NCI-H82 treated with DMSO at 0.1 percent for 48 hours (cell line): ENCODE measurements around the gene CD4.
A peak's percentile ranks its signal among the peaks of the same experiment; 100 is the strongest.
"Not testable (repeated sequence)": the region's sequence is repeated elsewhere in the genome, so short reads cannot be mapped to it uniquely, and the experiment has no call there.

Experiments
- DNase-seq: peaks from one replicate; lab custom pipeline; 2025; ENCODE audit not compliant: unreplicated experiment; lab: John Stamatoyannopoulos, UW

The CD4 gene

GRCh38 chr12:6843118-6843902 lies 54.0 kb downstream of the CD4 start:
- DNase-seq = peak; percentile 15

GRCh38 chr12:6845395-6845794 lies 56.1 kb downstream of the CD4 start:
- DNase-seq = no peak

- peak; percentile 93 for DNase-seq
Observed at GRCh38 chr12:6846316-6846869, 57.1 kb downstream of the CD4 start.

- DNase-seq = peak; percentile 96
Observed at GRCh38 chr12:6847676-6848075, 58.3 kb downstream of the CD4 start.

GRCh38 chr12:6849427-6849826 lies 60.1 kb downstream of the CD4 start:
- DNase-seq = no peak

GRCh38 chr12:6849976-6850560 lies 60.7 kb downstream of the CD4 start:
- DNase-seq = no peak

GRCh38 chr12:6850796-6851152 lies 61.4 kb downstream of the CD4 start:
- no peak for DNase-seq

- peak; percentile 99 for DNase-seq
Observed at GRCh38 chr12:6851153-6851920, 62.0 kb downstream of the CD4 start, which contains the start of gene CDCA3. TSS of gene CDCA3 (minus strand) at chr12:6851286. CDS start at chr12:6850952, 334 bp downstream.

GRCh38 chr12:6851921-6852650 lies 62.8 kb downstream of the CD4 start, which contains the start of gene USP5:
TSS of gene USP5 (plus strand) at chr12:6852150. CDS start at chr12:6852180, 30 bp downstream.
- DNase-seq = peak; percentile 98

GRCh38 chr12:6852651-6853354 lies 63.5 kb downstream of the CD4 start:
- DNase-seq = no peak

- DNase-seq = no peak
Observed at GRCh38 chr12:6853626-6854025, 64.3 kb downstream of the CD4 start.

- DNase-seq = no peak
Observed at GRCh38 chr12:6854036-6854435, 64.7 kb downstream of the CD4 start.

GRCh38 chr12:6855322-6855721 lies 66.0 kb downstream of the CD4 start:
- DNase-seq = no peak

GRCh38 chr12:6858799-6859198 lies 69.5 kb downstream of the CD4 start:
- DNase-seq = no peak

GRCh38 chr12:6860116-6860515 lies 70.8 kb downstream of the CD4 start:
- no peak for DNase-seq

GRCh38 chr12:6860942-6861341 lies 71.6 kb downstream of the CD4 start:
- DNase-seq = no peak

GRCh38 chr12:6861391-6861790 lies 72.1 kb downstream of the CD4 start:
- no peak for DNase-seq

GRCh38 chr12:6863033-6863432 lies 73.7 kb downstream of the CD4 start:
- DNase-seq = no peak

GRCh38 chr12:6863586-6864321 lies 74.4 kb downstream of the CD4 start:
- DNase-seq = no peak

GRCh38 chr12:6865307-6865706 lies 76.0 kb downstream of the CD4 start:
- not testable (repeated sequence) for DNase-seq
